HepG2 (cell line): ENCODE data around the gene HDAC4. TPM values are rescaled to one million over a fixed set of nuclear protein-coding genes. Genes with fewer than 3 reads are reported as not detected.

Source experiments
- FOSL1 ChIP-seq: sonication (generic); formaldehyde crosslinking; IDR thresholded peaks from 2 replicates; pipeline ENCODE4 v1.9.0; 2021; ENCODE audit warnings: missing genetic modification reagents, borderline replicate concordance
- IRF1 ChIP-seq: sonication (generic); formaldehyde crosslinking; IDR thresholded peaks from 2 replicates; pipeline ENCODE4 v1.4.0; 2020; ENCODE audit warnings: low read depth, mild to moderate bottlenecking, missing genetic modification reagents
- KDM2A ChIP-seq: sonication (generic); formaldehyde crosslinking; IDR thresholded peaks from 2 replicates; pipeline ENCODE4 v1.4.0; 2020; ENCODE audit warnings: low read depth, missing genetic modification reagents, borderline replicate concordance
- KDM6A ChIP-seq: IDR thresholded peaks from 2 replicates; pipeline ENCODE4 v1.6.1; 2016; ENCODE audit warnings: low read depth
- LRRFIP1 ChIP-seq: sonication (generic); formaldehyde crosslinking; conservative IDR thresholded peaks from 2 replicates; pipeline ENCODE4 v1.4.0; 2020; ENCODE audit warnings: missing genetic modification reagents
- PBX2 ChIP-seq: IDR thresholded peaks from 2 replicates; pipeline ENCODE4 v1.6.1; 2016; ENCODE audit warnings: control low read depth
- SALL1 ChIP-seq: sonication (generic); formaldehyde crosslinking; IDR thresholded peaks from 2 replicates; pipeline ENCODE4 v1.8.0; 2022; ENCODE audit warnings: mild to moderate bottlenecking, missing genetic modification reagents
- SCMH1 ChIP-seq: sonication (generic); formaldehyde crosslinking; IDR thresholded peaks from 2 replicates; pipeline ENCODE4 v1.9.0; 2021; ENCODE audit warnings: missing genetic modification reagents, mild to moderate bottlenecking, borderline replicate concordance
- SMAD9 ChIP-seq: sonication (generic); formaldehyde crosslinking; IDR thresholded peaks from 2 replicates; pipeline ENCODE4 v1.5.1; 2020; ENCODE audit warnings: mild to moderate bottlenecking, missing genetic modification reagents
- TMF1 ChIP-seq: sonication (generic); formaldehyde crosslinking; IDR thresholded peaks from 2 replicates; pipeline ENCODE4 v1.8.1; 2022; ENCODE audit warnings: low read depth, missing genetic modification reagents
- ZBTB34 ChIP-seq: sonication (generic); formaldehyde crosslinking; IDR thresholded peaks from 2 replicates; pipeline ENCODE4 v1.8.0; 2022; ENCODE audit warnings: mild to moderate bottlenecking, missing genetic modification reagents
- ZNF280B ChIP-seq: sonication (generic); formaldehyde crosslinking; IDR thresholded peaks from 2 replicates; pipeline ENCODE4 v1.5.0; 2020; ENCODE audit warnings: missing genetic modification reagents, mild to moderate bottlenecking, borderline replicate concordance
- ZNF350 ChIP-seq: sonication (generic); formaldehyde crosslinking; IDR thresholded peaks from 2 replicates; pipeline ENCODE4 v1.4.0; 2020; ENCODE audit warnings: mild to moderate bottlenecking, low read depth, missing genetic modification reagents, borderline replicate concordance
- ZNF724P ChIP-seq: sonication (generic); formaldehyde crosslinking; IDR thresholded peaks from 2 replicates; pipeline ENCODE4 v1.8.0; 2022; ENCODE audit warnings: missing genetic modification reagents, borderline replicate concordance
- ZNF737 ChIP-seq: sonication (generic); formaldehyde crosslinking; IDR thresholded peaks from 2 replicates; pipeline ENCODE4 v1.5.0; 2020; ENCODE audit warnings: missing genetic modification reagents, mild to moderate bottlenecking, borderline replicate concordance
- ZNF75D ChIP-seq: sonication (generic); formaldehyde crosslinking; IDR thresholded peaks from 2 replicates; pipeline ENCODE4 v1.8.1; 2023; ENCODE audit warnings: missing genetic modification reagents, mild to moderate bottlenecking, borderline replicate concordance
- polyA plus RNA-seq, 8 experiments: library from polyadenylated mRNA; depleted of rRNA in 3 of 8; stranded (reverse) in 7 of 8; unstranded in 1 of 8; fragments of >200 nt; fragmentation: Illumina TruSeq in 4 of 8; extraction: Trizol in 4 of 8; gene quantifications; 2 replicates each; pipeline versions ENCODE4 v1.2.1 to v1.2.3, GENCODE V29; 2011 to 2016; ENCODE audit warnings: low read depth in 4 of 8, missing spikeins in 1 of 8, mixed read lengths in 1 of 8; ENCODE audit not compliant: insufficient read depth in 1 of 8
- total RNA-seq, 5 experiments: library from RNA; depleted of rRNA; stranded (reverse); fragments of >200 nt; fragmentation: Illumina TruSeq; extraction: Trizol; gene quantifications; 2 replicates each; pipeline ENCODE4 v1.2.3, GENCODE V29; 2016; ENCODE audit warnings: low read depth in 1 of 5

HDAC4 gene
- total and polyA plus RNA-seq, 2 of the 13 experiments (the other 11 are each of a cell fraction or from before 2014, with no cell fraction given): 10.1 to 11.5 TPM

GRCh38 chr2:239296020-239296932, 104.5 kb downstream of the HDAC4 start (continued):
- TF ChIP-seq ZNF280B (CRISPR knock-in tag) (0 out of 2 replicates have a peak, but pooled peaks have one; percentile 80), KDM2A (CRISPR knock-in tag) (peak; percentile 65; the same call in 1 of the 2 replicates), FOSL1 (no peak), KDM6A (CRISPR knock-in tag) (no peak), SALL1 (CRISPR knock-in tag) (peak; percentile 75), LRRFIP1 (no peak), ZNF737 (CRISPR knock-in tag) (no peak; the same call in 1 of the 2 replicates), ZNF724P (CRISPR knock-in tag) (no peak), ZNF75D (no peak), ZBTB34 (no peak; the same call in 1 of the 2 replicates), SMAD9 (CRISPR knock-in tag) (0 out of 2 replicates have a peak, but pooled peaks have one; percentile 39), ZNF350 (peak; percentile 51; the same call in 1 of the 2 replicates), IRF1 (no peak), TMF1 (CRISPR knock-in tag) (no peak), PBX2 (no peak), SCMH1 (CRISPR knock-in tag) (no peak)
